OCI-LY1 (cell line): ENCODE measurements around the gene HOXC11.

ENCODE experiments used
- EZH2 ChIP-seq: fragments of 200-600 bp; sonication (generic), shearing (Covaris generic); IDR thresholded peaks from 2 replicates; pipeline ENCODE4 v1.8.0; 2017; ENCODE audit warnings: borderline replicate concordance, mixed run types, mild to moderate bottlenecking, antibody characterized with exemption, low read length, moderate library complexity, mixed read lengths
- TF ChIP-seq, protein P1 (sequence below): fragments of 200-600 bp; sonication (generic), shearing (Covaris generic); IDR thresholded peaks from 2 replicates; pipeline ENCODE4 v1.5.1; 2017; ENCODE audit warnings: mild to moderate bottlenecking, antibody characterized with exemption, low read length, moderate library complexity, mixed read lengths

DNA sequence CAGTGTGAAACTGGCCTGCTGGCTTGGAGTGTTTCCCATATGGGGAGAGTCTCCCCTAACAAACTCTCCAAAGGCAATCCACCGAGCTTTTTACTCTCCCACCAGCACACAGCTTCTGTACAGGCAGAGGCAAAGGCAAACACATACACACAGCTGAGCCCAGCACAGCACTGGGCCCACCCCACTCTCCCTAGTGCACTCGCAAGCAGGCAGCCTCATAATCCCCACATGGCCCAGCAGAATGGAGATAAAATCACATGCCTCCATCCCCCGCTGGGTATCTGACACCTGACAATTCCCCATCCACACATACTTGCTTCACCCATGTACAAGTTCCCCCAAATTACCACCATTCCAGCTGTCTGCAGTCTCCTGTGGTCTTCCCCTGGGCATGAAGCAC, 14.8 kb upstream of the HOXC11 start:
- TF ChIP-seq, protein P1, sequence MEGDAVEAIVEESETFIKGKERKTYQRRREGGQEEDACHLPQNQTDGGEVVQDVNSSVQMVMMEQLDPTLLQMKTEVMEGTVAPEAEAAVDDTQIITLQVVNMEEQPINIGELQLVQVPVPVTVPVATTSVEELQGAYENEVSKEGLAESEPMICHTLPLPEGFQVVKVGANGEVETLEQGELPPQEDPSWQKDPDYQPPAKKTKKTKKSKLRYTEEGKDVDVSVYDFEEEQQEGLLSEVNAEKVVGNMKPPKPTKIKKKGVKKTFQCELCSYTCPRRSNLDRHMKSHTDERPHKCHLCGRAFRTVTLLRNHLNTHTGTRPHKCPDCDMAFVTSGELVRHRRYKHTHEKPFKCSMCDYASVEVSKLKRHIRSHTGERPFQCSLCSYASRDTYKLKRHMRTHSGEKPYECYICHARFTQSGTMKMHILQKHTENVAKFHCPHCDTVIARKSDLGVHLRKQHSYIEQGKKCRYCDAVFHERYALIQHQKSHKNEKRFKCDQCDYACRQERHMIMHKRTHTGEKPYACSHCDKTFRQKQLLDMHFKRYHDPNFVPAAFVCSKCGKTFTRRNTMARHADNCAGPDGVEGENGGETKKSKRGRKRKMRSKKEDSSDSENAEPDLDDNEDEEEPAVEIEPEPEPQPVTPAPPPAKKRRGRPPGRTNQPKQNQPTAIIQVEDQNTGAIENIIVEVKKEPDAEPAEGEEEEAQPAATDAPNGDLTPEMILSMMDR: no peak
- no peak for TF ChIP-seq EZH2
